Retinal pigment epithelial cell (primary cell): ENCODE measurements around the gene CEP192.

Experiments
- DNase-seq: peaks from one replicate; pipeline ENCODE4 v3.0.0-alpha.2; 2010; ENCODE audit warnings: low read depth
- H3K4me3 ChIP-seq: 2 replicates; pipeline ENCODE4 v1.5.1; 2011; ENCODE audit warnings: mild to moderate bottlenecking, low read length, control low read depth, moderate library complexity
- CTCF ChIP-seq: conservative IDR thresholded peaks from 2 replicates; pipeline ENCODE4 v1.5.1; 2011; ENCODE audit warnings: low read depth, low read length, control low read depth, inconsistent platforms

The CEP192 gene

GRCh38 chr18:13134551-13135401 lies 143.6 kb downstream of the CEP192 start:
- TF ChIP-seq CTCF = no peak
- H3K4me3 ChIP-seq = no peak overlapping the region
- no peak for DNase-seq

GRCh38 chr18:13136056-13136903 lies 145.1 kb downstream of the CEP192 start:
- no peak for DNase-seq
- no peak for TF ChIP-seq CTCF
- H3K4me3 ChIP-seq = peak overlapping the region; percentile 46

GRCh38 chr18:13136904-13137669 lies 145.9 kb downstream of the CEP192 start:
- peak overlapping the region; percentile 46 for H3K4me3 ChIP-seq
- no peak for DNase-seq
- TF ChIP-seq CTCF = no peak

GRCh38 chr18:13137670-13138419 lies 146.7 kb downstream of the CEP192 start:
- H3K4me3 ChIP-seq = peak overlapping the region; percentile 46
- TF ChIP-seq CTCF = no peak
- no peak for DNase-seq

- TF ChIP-seq CTCF = no peak
- H3K4me3 ChIP-seq = no peak overlapping the region
- no peak for DNase-seq
Measured at GRCh38 chr18:13138420-13139139, 147.4 kb downstream of the CEP192 start.
